ENCODE measurements around the gene NUDT16L1. TPM values are rescaled to one million over a fixed set of nuclear protein-coding genes. Genes with fewer than 3 reads are reported as not detected.
A peak's percentile ranks its signal among the peaks of the same experiment; 100 is the strongest.

The NUDT16L1 gene
- total and polyA plus RNA-seq, 2 of the 13 experiments (the other 11 are each of a cell fraction or from before 2014, with no cell fraction given) = 28.0 to 40.5 TPM

GRCh38 chr16:4693296-4693955 is at the start of gene NUDT16L1 (continued):
- TF ChIP-seq, protein P1, sequence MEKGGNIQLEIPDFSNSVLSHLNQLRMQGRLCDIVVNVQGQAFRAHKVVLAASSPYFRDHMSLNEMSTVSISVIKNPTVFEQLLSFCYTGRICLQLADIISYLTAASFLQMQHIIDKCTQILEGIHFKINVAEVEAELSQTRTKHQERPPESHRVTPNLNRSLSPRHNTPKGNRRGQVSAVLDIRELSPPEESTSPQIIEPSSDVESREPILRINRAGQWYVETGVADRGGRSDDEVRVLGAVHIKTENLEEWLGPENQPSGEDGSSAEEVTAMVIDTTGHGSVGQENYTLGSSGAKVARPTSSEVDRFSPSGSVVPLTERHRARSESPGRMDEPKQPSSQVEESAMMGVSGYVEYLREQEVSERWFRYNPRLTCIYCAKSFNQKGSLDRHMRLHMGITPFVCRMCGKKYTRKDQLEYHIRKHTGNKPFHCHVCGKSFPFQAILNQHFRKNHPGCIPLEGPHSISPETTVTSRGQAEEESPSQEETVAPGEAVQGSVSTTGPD (CRISPR knock-in tag; IDR thresholded peaks at IDR 0.05) = no peak
- TF ChIP-seq ZNF264 (CRISPR knock-in tag; IDR thresholded peaks at IDR 0.05) = no peak
- TF ChIP-seq, protein P2, sequence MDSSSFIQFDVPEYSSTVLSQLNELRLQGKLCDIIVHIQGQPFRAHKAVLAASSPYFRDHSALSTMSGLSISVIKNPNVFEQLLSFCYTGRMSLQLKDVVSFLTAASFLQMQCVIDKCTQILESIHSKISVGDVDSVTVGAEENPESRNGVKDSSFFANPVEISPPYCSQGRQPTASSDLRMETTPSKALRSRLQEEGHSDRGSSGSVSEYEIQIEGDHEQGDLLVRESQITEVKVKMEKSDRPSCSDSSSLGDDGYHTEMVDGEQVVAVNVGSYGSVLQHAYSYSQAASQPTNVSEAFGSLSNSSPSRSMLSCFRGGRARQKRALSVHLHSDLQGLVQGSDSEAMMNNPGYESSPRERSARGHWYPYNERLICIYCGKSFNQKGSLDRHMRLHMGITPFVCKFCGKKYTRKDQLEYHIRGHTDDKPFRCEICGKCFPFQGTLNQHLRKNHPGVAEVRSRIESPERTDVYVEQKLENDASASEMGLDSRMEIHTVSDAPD (CRISPR knock-in tag; IDR thresholded peaks at IDR 0.05) = no peak
- peak; percentile 96 for TF ChIP-seq CCDC6 (CRISPR knock-in tag; IDR thresholded peaks at IDR 0.05)
- TF ChIP-seq PLRG1 (conservative IDR thresholded peaks at IDR 0.05) = no peak
- TF ChIP-seq ZKSCAN5 (CRISPR knock-in tag; IDR thresholded peaks at IDR 0.05) = 0 out of 2 replicates have a peak, but pooled peaks have one; percentile 33
- TF ChIP-seq SRSF1 (optimal IDR thresholded peaks at IDR 0.05; ENCODE audit: low read depth, low read length) = no peak
- TF ChIP-seq ZNF468 (CRISPR knock-in tag; IDR thresholded peaks at IDR 0.05) = no peak
- TF ChIP-seq ELF3 (CRISPR knock-in tag; IDR thresholded peaks at IDR 0.05) = no peak
- peak; percentile 55; the same call in 1 of the 2 replicates for TF ChIP-seq ATF7-NPFF (CRISPR knock-in tag; IDR thresholded peaks at IDR 0.05; ENCODE audit: low read depth)
- TF ChIP-seq CBX5 (CRISPR knock-in tag; IDR thresholded peaks at IDR 0.05; ENCODE audit: borderline replicate concordance) = no peak
- no peak for TF ChIP-seq TP53 (CRISPR knock-in tag; conservative IDR thresholded peaks at IDR 0.05)
- no peak for TF ChIP-seq TIGD3 (CRISPR knock-in tag; IDR thresholded peaks at IDR 0.05; ENCODE audit: borderline replicate concordance)
- TF ChIP-seq, protein P3, sequence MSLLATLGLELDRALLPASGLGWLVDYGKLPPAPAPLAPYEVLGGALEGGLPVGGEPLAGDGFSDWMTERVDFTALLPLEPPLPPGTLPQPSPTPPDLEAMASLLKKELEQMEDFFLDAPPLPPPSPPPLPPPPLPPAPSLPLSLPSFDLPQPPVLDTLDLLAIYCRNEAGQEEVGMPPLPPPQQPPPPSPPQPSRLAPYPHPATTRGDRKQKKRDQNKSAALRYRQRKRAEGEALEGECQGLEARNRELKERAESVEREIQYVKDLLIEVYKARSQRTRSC (CRISPR knock-in tag; IDR thresholded peaks at IDR 0.05; ENCODE audit: low read depth) = no peak
- no peak for TF ChIP-seq ZMYM3 (CRISPR knock-in tag; IDR thresholded peaks at IDR 0.05)
- TF ChIP-seq THAP9 (CRISPR knock-in tag; IDR thresholded peaks at IDR 0.05; ENCODE audit: borderline replicate concordance) = no peak
- TF ChIP-seq SATB2 (CRISPR knock-in tag; IDR thresholded peaks at IDR 0.05) = no peak
- TF ChIP-seq, protein P4, sequence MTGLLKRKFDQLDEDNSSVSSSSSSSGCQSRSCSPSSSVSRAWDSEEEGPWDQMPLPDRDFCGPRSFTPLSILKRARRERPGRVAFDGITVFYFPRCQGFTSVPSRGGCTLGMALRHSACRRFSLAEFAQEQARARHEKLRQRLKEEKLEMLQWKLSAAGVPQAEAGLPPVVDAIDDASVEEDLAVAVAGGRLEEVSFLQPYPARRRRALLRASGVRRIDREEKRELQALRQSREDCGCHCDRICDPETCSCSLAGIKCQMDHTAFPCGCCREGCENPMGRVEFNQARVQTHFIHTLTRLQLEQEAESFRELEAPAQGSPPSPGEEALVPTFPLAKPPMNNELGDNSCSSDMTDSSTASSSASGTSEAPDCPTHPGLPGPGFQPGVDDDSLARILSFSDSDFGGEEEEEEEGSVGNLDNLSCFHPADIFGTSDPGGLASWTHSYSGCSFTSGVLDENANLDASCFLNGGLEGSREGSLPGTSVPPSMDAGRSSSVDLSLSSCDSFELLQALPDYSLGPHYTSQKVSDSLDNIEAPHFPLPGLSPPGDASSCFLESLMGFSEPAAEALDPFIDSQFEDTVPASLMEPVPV (CRISPR knock-in tag; IDR thresholded peaks at IDR 0.05) = 0 out of 2 replicates have a peak, but pooled peaks have one; percentile 39
- TF ChIP-seq CHD2 (IDR thresholded peaks at IDR 0.05; ENCODE audit: low read depth, low read length) = 0 out of 2 replicates have a peak, but pooled peaks have one; percentile 22

Measured in HepG2 (cell line).